T-helper 2 cell treated with Interferon-gamma antibody and Interleukin-4, amounts not matched to agents 100 ng/mL and 5 ng/mL, for 36 hours (primary cell): ENCODE results near the gene CHST9. TPM values are rescaled to one million over a fixed set of nuclear protein-coding genes. Genes with fewer than 3 reads are reported as not detected.
"Not testable (repeated sequence)": the region's sequence is repeated elsewhere in the genome, so short reads cannot be mapped to it uniquely, and the experiment has no call there.

Experiments
- intact Hi-C: fragments of 100-400 bp; cut with micrococcal nuclease; formaldehyde crosslinking; loops from one replicate; pipeline ENCODE4 v1.15.1; 2023
- total RNA-seq: library from RNA; stranded (reverse); gene quantifications from 2 replicates; pipeline ENCODE4 v1.2.3, GENCODE V29; 2022

Gene CHST9
- total RNA-seq, 1 donor from 2014 or later = not detected

DNA sequence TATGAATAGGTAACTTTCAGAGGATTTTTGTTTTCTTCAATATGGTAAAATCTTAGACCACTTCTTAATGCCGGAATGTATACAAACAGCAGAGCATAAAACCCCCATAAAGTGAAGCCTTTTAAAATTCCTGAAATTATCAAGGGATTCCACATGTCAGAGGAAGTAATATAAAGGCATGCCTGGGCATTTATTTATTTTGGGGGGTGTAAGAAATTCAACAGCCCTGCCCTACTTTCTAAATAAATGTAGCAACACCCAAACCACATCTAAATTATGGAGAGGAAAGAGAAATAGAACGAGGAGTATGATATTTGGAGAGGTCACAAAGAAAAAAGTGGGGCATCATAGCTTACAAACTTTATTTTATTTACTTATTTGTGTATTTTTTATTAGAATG is 9.9 kb downstream of the CHST9 start:
- intact Hi-C loops = no loop called here

DNA sequence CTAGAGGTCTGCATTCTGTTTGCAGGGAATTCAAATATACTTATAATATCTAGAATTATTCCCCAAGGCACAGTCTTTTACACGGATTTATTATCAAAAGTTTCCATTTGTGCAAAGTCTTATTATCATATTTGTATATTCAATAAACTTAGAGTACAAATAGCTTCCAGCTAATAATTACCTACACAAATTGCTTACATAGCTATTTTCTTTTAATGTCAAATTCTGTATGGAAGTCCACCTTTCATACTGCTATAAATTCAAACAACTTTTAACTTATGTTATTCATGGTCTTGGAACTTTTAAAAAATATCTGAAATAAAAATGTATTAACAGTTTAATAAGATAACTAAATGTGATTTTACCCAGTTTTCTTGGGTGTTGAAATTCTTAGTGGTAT is 13.1 kb downstream of the CHST9 start:
- intact Hi-C loops = no loop called here

DNA sequence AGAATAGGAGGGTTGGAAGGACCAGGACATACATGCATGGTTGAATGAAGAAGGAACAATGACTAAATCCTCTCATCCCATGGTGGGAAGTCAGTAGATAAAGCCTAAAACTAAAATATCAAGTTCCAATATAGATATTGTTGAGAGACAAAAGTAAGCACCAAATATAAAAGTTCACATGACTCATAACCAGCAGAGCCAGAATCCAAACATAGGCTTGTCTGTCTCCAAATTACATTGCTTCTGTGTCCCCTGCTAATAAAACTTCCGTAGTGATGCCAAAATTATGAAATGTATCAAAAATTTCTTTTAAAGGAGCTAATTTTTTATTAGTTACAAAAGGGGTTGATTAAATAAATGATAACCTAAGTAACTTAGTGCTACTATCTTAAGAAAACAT is 19.7 kb downstream of the CHST9 start:
- intact Hi-C loops = no loop called here

DNA sequence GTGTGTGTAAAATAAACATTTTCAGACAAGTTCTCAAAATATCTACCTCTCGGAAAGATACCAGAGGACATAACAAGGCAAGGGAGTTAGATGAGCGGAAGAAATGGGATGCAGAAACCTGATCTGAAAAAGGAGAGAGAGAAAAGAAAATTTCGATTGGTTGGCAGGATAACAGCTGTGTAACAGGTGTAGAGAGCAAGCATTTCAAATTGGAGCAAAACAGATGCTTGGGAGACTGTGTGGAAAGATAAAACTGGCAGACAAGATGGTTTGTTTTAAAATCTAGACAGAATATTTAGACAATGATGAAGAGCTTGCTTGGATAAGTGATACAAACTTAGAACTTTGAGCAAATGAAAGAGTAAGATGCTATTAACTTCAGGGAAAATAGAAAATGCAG is 20.2 kb downstream of the CHST9 start:
- intact Hi-C loops = no loop called here

DNA sequence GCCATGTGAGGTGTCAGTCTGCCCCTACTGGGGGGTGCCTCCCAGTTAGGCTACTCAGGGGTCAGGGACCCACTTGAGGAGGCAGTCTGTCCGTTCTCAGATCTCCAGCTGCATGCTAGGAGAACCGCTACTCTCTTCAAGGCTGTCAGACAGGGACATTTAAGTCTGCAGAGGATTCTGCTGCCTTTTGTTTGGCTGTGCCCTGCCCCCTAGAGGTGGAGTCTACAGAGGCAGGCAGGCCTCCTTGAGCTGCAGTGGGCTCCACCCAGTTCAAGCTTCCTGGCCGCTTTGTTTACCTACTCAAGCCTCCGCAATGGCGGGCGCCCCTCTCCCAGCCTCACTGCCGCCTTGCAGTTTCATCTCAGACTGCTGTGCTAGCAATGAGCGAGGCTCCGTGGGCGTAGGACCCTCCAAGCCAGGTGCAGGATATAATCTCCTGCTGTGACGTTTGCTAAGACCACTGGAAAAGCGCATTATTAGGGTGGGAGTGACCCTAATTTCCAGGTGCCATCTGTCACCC is 21.9 kb downstream of the CHST9 start:
- intact Hi-C loops = not testable (repeated sequence)

DNA sequence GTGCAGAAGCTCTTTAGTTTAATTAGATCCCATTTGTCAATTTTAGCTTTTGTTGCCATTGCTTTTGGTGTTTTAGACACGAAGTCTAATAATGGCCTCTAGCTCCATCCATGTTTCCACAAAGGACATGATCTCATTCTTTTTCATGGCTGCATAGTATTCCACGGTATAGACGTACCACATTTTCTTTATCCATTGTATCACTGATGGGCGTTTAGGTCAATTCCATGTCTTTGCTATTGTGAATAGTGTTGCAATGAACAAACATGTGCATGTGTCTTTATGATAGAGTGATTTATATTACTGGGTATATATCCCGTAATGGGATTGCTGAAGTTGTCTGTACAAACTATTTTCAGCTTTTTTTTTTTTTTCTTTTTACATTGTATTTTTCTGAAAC is 35.9 kb downstream of the CHST9 start:
- intact Hi-C loops = not testable (repeated sequence)

DNA sequence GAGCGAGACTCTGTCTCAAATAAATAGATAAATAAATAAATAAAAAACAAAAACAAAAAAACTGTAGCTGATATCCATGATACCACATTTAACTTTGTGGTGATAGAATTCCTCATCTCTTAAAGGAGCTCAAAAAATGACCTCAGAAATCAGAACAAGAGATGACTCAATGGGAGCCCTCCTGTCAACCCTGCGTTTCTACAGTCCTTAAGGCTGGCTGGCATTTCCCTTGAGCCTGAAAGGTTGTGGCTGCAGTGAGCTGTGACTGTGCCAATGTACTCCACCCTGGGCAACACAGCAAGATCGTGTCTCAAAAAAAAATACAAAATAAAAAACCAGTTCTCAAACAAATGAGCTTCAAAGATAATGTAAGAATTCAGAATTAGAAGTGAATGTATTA is 40.4 kb downstream of the CHST9 start:
- intact Hi-C loops = no loop called here

DNA sequence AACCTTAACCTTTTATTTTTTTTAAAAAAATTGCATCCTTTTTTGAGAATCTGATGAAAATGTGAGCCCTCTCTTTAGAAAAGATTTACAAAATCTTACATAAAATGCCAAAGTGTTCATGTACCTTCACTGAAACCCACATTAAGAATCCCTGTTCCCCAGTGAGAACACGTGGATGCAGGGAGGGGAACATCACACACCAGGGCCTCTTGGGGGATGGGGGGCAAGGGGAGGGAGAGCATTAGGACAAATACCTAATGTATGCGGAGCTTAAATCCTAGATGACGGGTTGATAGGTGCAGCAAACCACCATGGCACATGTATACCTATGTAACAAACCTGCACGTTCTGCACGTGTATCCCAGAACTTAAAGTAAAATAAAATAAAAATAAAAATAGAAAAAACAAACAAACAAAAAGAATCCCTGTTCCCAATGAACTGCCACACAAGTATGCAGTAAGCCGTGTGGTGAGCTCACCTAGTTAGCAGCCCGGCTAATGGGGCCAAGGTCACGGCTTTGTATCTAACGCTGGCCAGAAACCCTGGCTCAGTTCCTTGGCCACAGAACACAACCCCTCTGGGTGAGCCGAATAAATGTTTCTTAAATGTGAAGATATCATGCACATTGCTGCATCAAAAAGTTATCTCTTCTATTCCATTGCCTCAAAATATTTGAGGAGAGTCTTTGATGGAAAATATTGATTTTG is 41.4 kb downstream of the CHST9 start:
- intact Hi-C loops = no loop called here

DNA sequence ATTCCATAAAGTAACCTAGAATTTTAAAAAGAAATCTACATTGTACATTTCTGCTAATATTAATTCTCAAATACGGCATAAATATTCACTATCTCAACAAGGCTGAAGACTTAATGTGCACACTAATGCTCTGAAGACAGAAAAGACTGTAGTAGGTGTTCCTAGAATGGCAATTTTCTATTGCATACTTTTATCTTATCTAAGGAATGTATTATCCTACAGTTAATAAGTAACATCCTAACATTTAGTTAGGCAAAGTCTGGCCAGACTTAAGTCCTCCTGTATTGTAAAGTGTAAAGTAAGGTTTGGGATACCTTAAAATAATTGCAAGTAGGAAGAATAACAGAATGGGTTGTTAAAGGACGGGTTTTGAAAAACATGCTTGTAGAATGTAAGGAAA is 42.2 kb downstream of the CHST9 start:
- intact Hi-C loops = no loop called here

DNA sequence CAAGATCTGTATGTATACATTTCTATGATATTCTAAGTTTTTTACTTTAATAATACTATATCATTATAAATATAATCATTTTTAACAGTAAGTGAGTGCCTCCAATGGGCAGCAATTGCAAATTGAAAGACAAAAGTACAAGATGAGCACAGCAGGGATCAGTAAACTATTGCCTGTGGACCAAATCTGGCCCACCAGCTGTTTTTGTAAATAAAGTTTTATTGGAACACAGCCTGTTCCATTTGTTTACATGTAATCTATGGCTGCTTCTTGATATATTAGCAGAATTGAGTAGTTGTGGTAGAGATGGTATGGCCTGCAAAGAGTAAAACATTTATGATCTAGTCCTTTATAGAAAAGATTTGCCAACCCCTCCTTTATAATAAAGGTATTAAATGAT is 43.2 kb downstream of the CHST9 start:
- intact Hi-C loops = no loop called here

DNA sequence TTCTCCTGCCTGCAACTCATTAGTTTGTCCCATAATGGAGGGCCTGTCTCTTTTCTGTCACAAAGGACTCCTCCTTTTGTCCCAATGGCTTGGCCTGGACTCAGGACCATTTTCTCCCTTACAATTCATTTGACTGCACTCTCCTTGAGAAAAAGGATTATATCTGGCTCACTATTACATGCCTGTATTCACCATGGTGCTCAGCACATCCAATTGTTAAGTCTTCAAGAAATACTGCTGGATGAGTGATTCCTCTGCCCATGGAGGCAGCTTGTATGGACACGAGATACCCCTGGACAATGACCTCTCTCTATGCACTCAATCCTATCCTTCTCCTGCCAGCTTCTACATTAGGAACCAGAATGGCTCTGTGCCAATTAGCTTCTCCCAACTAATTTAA is 47.0 kb downstream of the CHST9 start:
- intact Hi-C loops = no loop called here

DNA sequence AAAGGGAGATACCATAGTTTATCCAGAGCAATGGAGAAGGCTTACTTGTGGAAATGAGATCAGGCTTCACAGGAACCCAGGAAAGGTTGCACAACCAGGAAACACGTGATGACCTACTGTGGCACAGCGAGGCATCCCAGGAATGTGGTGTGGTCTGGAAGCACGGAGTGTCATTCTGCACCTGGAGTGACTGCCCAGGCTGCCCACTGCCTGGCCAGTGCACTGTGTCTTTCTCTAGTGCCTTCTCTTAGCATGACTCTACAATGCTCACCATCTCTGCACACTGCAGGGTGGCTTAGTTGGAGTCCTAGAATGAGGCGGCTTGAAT is 48.9 kb downstream of the CHST9 start:
- intact Hi-C loops = no loop called here

DNA sequence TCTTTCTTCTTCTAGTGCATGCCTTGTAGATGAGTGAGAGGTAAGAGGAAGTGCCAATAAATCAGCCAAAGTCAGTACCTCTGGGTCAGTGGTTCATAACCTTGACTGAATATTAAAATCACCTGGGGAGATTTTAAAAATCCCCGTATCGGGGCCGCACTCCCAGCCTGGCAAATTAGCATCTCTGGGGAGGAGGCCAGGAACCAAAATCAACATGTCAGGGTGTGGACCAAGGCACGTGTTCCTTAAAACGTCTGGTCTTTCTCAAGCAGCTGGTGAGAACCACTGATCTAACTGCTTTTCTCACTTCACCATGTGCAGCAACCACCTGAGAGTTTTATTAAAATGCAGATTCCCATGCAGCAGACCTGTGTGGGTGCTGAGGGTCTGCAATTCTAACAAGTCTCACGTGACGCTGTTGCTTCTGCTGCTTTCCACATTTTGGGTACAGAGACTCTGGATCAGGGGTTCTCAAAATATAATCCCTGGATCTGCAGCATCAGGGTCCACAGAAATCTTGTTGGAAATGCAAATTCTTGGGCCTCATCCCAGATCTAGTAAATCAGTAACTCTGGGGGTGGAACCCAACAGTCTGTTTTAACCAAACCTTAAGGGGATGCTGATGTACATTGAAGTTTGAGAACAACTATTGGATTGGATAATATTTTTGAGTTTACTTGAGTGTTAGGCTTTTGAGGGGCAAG is 49.5 kb downstream of the CHST9 start:
- intact Hi-C loops = no loop called here

DNA sequence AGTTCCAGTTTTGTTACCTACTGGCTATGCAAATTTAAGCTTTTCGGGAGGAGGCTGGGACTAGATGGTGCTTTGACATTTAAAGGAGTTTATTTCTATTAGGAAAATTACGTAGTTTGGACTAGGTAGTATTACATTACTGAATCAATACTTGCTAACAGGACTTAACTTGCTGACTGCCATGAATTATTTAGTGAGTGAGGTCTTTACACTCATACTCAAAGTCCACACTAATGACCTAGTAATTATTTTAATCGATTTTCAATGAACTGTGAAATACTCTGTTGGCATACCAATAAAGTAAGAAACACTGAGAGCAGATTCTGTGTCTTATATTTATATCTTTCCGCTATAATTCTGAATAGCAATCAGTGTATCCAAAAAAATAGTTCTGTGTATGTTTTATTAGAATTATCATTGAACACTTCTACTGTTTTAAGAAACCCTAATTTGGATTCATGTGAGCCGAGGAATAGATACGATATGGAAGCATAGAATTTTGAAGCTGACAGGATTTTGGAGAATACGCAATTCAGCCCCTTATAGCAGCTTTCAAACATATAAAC is 55.0 kb downstream of the CHST9 start:
- intact Hi-C loops = no loop called here

DNA sequence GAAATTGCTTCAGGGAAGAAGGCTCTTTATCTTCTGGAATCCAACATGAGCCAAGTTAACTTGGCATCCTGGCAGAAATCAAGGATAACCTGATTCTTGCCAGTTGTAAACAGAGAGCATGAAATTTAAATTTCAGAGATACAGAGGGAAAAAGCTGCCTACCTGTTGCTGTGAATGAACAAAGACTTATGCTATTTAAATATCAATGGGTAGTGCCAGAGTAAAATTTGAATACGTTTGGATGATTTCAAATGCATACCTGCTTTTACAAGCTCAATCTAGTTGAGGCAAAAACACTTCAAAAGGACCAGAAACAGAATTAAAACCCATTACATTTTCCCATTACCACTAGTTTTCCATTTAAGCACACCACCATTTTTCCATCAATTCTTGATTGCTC is 60.9 kb downstream of the CHST9 start:
- intact Hi-C loops = no loop called here

DNA sequence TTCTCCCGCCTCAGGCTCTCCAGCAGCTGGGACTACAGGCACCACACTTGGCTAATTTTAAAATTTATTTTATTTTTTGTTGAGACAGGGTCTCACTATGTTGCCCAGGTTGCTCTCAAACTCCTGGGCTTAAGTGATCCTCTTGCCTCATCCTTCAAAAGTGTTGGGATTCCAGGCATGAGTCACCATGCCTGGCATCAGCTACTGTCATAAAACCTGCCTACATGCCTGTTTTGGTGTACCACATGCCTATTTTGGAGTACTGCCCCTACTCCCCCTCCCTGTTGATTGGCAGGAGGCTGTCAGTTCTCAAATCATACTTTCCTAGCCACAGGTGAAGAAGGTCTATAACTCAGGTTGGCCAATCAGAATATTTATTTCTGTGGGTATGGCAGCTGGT is 64.0 kb downstream of the CHST9 start:
- intact Hi-C loops = no loop called here

DNA sequence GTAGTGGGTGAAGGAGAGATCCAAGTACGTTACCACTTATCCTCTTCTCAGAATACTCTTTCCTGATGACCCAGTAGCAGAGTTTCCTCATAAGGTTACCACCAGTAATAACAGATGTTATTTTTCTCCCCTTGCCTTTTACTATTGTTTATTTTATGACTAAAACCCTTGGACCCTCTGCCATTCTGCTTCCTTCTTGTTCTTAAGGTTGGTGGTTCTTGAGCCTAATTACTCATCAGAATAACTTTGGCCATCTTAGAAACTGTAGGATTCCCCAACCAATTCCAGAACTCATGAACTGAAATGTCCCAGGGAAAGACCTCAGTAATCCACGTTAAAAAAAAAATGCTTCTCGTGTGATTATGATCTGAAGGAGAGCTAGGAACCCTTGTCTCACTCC is 64.9 kb downstream of the CHST9 start:
- intact Hi-C loops = no loop called here

DNA sequence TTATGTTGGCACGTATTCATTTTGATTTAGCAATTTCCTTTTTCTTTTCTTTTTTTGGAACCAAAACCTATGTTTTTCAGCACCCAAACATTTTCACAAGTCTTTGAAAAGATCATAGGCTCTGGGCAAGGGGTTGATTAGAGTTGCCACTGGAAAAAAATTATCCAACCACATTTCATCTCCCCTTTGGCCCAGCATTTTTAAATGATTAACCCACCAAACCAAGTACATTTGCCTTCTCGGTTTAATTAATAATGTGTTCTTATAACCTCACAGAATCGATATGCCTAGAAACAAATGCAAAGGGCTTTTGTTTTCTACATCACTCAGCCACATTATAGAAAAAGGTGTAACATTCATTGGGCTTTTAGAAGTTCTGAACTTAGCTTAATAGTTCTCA is 66.1 kb downstream of the CHST9 start:
- intact Hi-C loops = no loop called here

DNA sequence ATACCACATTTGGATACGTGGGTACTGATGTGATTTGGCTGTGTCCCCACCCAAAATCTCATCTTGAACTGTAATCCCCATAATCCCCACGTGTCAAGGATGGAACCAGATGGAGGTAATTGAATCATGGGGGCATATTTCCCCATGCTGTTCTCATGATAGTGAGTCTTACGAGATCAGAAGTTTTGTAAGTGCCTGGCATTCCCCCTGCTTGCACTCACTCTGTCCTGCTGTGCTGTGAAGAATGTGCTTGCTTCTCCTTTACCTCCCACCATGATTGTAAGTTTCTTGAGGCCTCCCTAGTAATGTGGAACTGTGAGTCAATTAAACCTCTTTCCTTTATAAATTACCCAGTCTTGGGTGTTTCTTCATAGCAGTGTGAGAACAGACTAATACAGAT is 70.3 kb downstream of the CHST9 start:
- intact Hi-C loops = no loop called here

DNA sequence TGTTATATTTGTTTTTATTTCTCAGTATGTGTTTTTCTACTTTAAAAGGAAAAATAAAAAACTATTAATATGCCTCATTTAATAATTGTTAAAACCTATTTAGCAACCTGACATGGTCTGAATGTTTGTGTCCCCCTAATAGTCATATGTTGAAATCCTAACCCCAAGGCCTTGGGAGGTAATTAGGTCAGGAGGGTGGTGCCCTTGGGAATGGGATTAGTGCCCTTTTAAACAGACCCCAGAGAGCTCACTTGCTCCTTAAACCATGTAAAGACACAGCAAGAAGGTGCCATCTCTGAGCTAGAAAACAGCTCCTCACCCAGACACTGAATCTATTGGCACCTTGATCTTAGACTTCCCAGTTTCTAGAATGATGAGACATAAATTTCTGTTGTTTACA is 71.8 kb downstream of the CHST9 start:
- intact Hi-C loops = no loop called here

DNA sequence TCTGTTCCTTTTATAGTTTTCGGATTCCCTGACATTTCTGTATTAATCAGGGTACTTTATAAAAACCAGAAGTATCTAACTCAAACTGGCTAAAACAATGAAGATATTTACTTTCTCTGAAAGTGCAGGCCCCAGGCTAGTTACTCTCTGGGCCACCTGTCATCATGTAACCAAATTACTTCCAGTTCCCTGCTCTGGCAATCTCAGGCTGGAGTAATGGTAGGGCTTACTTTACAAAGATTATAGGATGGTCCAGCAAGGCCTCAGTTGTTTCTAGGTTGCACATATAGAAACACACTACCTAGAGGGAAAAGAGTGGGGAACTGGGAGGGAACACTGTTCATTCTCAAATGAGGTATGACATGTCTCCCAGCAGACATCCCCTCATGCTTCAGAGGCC is 74.8 kb downstream of the CHST9 start:
- intact Hi-C loops = no loop called here

DNA sequence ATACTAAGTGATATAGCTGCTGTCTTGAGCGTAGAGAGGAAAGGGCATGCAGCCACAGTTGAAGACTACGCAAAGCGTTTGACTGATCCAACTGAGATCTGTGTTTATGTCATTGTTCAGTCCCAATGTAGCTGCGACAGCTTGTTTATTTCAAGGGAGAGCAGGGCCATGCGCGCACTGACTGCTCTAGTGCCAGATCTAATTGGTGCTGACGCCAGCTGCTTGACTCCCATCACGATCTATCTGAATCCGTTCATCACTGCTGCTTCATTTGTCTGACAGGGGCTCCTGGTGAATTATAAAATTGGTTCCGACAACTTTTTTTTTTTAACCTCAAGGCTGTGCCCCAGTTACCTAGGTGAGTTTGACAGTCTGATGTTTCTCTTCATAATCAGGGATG is 75.7 kb downstream of the CHST9 start:
- intact Hi-C loops = no loop called here

DNA sequence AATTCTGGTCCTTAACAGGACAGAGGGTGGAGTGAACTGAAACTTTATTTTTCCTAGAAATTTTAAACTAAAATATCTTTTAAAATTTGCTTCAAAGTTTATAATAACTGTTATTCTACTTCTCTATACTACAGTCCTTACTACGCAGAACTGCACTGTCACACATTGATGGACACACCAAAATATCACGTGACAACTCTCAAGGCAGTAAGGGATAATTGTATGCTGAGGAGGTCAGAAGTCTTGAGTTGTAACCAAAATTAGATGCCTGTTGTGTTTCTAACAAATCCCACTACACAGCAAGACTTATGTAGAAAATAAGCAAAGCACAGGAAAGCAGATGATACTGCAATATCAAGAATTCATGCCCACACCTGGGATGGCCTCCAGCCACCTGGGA is 76.3 kb downstream of the CHST9 start:
- intact Hi-C loops = no loop called here
